Measurements from ENCODE around the gene NR2C2.

DNA sequence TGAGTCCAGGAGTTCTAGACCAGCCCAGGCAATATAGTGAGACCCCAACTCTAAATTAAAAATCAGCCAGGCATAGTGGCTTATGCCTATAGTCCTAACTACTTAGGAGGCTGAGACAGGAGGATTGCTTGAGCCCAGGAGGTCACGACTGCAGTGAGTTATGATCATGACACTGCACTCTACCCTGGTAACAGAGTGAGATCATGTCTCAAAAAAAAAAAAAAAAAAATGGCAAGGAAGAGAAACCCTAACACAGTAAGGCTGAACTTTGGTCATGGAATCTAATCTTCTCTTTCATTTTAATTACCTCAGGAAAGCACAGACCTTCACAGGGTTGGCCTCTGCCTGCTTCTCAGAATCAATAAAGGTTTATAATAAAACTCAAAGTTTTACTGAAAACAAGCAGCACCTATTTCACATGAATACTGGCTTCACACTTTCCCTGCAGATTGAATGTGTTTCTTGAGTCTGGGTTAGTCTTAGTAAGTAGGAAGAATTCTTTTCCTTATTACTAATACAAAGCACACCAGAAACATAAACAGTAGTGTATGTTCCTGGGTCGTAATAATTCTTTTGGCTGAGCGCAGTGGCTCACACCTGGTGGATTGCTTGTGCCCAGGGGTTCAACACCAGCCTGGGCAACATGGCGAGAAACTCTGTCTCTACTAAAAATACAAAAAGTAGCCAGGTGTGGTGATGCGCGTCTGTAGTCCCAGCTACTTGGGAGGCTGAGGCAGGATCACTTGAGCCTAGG lies 11.6 kb upstream of the NR2C2 start:
- TF ChIP-seq EZH2 (IDR thresholded peaks at IDR 0.05; ENCODE audit: borderline replicate concordance, insufficient read depth, low read depth, low read length, poor library complexity, severe bottlenecking), result no peak
- TF ChIP-seq CTCF (IDR thresholded peaks at IDR 0.05), result no peak

Data from B cell (primary cell).